Thyroid gland (tissue), 4 donors: Measurements from ENCODE around the gene GRM1. TPM values are rescaled to one million over a fixed set of nuclear protein-coding genes. Genes with fewer than 3 reads are reported as not detected.

ENCODE experiments used
- DNase-seq, 2 donors: peaks; one replicate each; pipeline ENCODE4 v3.0.0-alpha.2; 2019
- H3K27ac ChIP-seq, 3 donors: fragments of 200-600 bp; sonication (generic); 1 replicate in 2 of 3; 2 replicates in 1 of 3; pipeline ENCODE4 v1.5.1; 2016 to 2019; ENCODE audit warnings: mild to moderate bottlenecking in 1 of 3, moderate library complexity in 1 of 3
- H3K27me3 ChIP-seq: fragments of 200-600 bp; sonication (generic); one replicate; pipeline ENCODE4 v1.5.1; 2019
- H3K36me3 ChIP-seq, 2 donors: fragments of 200-600 bp; sonication (generic); one replicate each; pipeline ENCODE4 v1.5.1; 2016 to 2019
- H3K4me1 ChIP-seq, 2 donors: fragments of 200-600 bp; sonication (generic); one replicate each; pipeline ENCODE4 v1.5.1; 2017 to 2019
- H3K4me3 ChIP-seq, 3 donors: fragments of 200-600 bp; sonication (generic); replicated peaks in 1 of 3; 1 replicate in 2 of 3; 2 replicates in 1 of 3; pipeline ENCODE4 v1.5.1; 2016; ENCODE audit warnings: mild to moderate bottlenecking in 1 of 3
- H3K9me3 ChIP-seq: fragments of 200-600 bp; sonication (generic); one replicate; pipeline ENCODE4 v1.5.1; 2017
- CTCF ChIP-seq, 6 experiments: fragments of 200-600 bp in 3 of 6; fragments of 450-650 bp in 3 of 6; sonication (generic) in 3 of 6; IDR thresholded peaks; one replicate each; pipeline ENCODE4 v1.5.1; 2016 to 2019; ENCODE audit warnings: antibody characterized with exemption in 6 of 6, mild to moderate bottlenecking in 2 of 6, inconsistent platforms in 1 of 6, moderate library complexity in 1 of 6
- POLR2A ChIP-seq, 2 donors: fragments of 450-650 bp; IDR thresholded peaks; one replicate each; pipeline ENCODE4 v1.6.1; 2017; ENCODE audit warnings: antibody characterized with exemption in 2 of 2, mild to moderate bottlenecking in 2 of 2, moderate library complexity in 1 of 2
- WGBS, 2 donors: methylation state at CpG; one replicate each; pipeline ENCODE4 v1.1.5; 2017; 5-methylcytosine and 5-hydroxymethylcytosine counted together
- intact Hi-C: fragments of 100-400 bp; cut with DNase I; formaldehyde crosslinking; loops from one replicate; pipeline ENCODE4 v1.15.1; 2023
- total RNA-seq, 4 donors: library from RNA; depleted of rRNA; stranded (reverse); fragments of >200 nt; gene quantifications; one replicate each; pipeline ENCODE4 v1.2.3, GENCODE V29; 2016

Gene GRM1
- total RNA-seq, 4 donors from 2014 or later = 0.29 to 2.5 (median 0.48) TPM

- no peak overlapping the region for H3K4me3 ChIP-seq
- H3K27ac ChIP-seq = no peak overlapping the region
- no peak for TF ChIP-seq POLR2A (IDR thresholded peaks at IDR 0.05)
- TF ChIP-seq CTCF (IDR thresholded peaks at IDR 0.05) = no peak
- H3K9me3 ChIP-seq = no peaks in the 10 kb centered on the region
- intact Hi-C loops = no loop called here
- no peaks in the 10 kb centered on the region for H3K36me3 ChIP-seq
- H3K27me3 ChIP-seq = no peaks in the 10 kb centered on the region
- DNase-seq = no peak
- no peaks in the 10 kb centered on the region for H3K4me1 ChIP-seq
- 75 to 83% methylated on average over 2 of the region's 2 CpGs for WGBS, 2 donors
Observed at GRCh38 chr6:146106532-146106931, 77.7 kb downstream of the GRM1 start.

GRCh38 chr6:146110990-146111389 lies 82.1 kb downstream of the GRM1 start:
- Histone ChIP-seq H3K4me1 (no peaks in the 10 kb centered on the region), H3K9me3 (no peaks in the 10 kb centered on the region), H3K36me3 (no peaks in the 10 kb centered on the region), H3K4me3 (no peak overlapping the region), H3K27ac (no peak overlapping the region), H3K27me3 (no peaks in the 10 kb centered on the region)
- no peak for DNase-seq
- WGBS, 2 donors = 35 to 48% methylated on average over 1 of the region's 1 CpG
- intact Hi-C loops = no loop called here
- TF ChIP-seq POLR2A (IDR thresholded peaks at IDR 0.05) = no peak
- TF ChIP-seq CTCF (IDR thresholded peaks at IDR 0.05) = no peak

- no peaks in the 10 kb centered on the region for H3K4me1 ChIP-seq
- H3K4me3 ChIP-seq = no peak overlapping the region
- H3K36me3 ChIP-seq = no peaks in the 10 kb centered on the region
- H3K9me3 ChIP-seq = no peaks in the 10 kb centered on the region
- intact Hi-C loops = no loop called here
- H3K27me3 ChIP-seq = no peaks in the 10 kb centered on the region
- no peak for TF ChIP-seq POLR2A (IDR thresholded peaks at IDR 0.05)
- TF ChIP-seq CTCF (IDR thresholded peaks at IDR 0.05) = no peak
- no peak overlapping the region for H3K27ac ChIP-seq
- no peak for DNase-seq
Observed at GRCh38 chr6:146111881-146112450, 83.1 kb downstream of the GRM1 start.

- Histone ChIP-seq H3K4me3 (no peak overlapping the region), H3K27ac (no peak overlapping the region), H3K9me3 (no peaks in the 10 kb centered on the region), H3K36me3 (no peaks in the 10 kb centered on the region), H3K4me1 (no peaks in the 10 kb centered on the region), H3K27me3 (no peaks in the 10 kb centered on the region)
- TF ChIP-seq CTCF (IDR thresholded peaks at IDR 0.05) (no peak), POLR2A (IDR thresholded peaks at IDR 0.05) (no peak)
- intact Hi-C loops = no loop called here
- DNase-seq = no peak
- WGBS, 2 donors = 73 to 76% methylated on average over 5 of the region's 5 CpGs
Observed at GRCh38 chr6:146113084-146113623, 84.3 kb downstream of the GRM1 start.

DNA sequence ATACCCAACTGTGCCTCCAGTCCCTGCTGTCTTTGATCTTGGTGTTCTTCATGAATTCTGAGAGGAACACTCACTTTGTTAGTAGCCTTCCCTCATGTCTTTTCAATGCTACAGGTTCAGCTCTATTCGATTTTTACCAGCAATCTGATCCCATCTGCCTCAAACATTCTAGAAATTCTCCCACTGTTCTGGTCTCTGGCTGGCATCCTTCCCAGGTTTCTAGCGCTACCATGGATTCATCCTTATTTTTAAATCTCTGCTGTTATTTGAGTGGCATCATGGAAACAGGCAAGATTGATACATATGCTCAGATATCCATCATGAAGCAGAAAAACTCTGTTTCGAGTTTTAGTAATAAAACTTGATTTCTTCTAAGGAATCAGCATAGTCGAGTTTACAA lies 94.8 kb downstream of the GRM1 start:
- H3K9me3 ChIP-seq = no peaks in the 10 kb centered on the region
- no peaks in the 10 kb centered on the region for H3K36me3 ChIP-seq
- TF ChIP-seq CTCF (IDR thresholded peaks at IDR 0.05) = no peak
- TF ChIP-seq POLR2A (IDR thresholded peaks at IDR 0.05) = no peak
- intact Hi-C loops = no loop called here
- no peak overlapping the region for H3K27ac ChIP-seq
- no peak for DNase-seq
- no peaks in the 10 kb centered on the region for H3K4me1 ChIP-seq
- 83 to 87% methylated on average over 4 of the region's 4 CpGs for WGBS, 2 donors
- H3K27me3 ChIP-seq = no peaks in the 10 kb centered on the region
- no peak overlapping the region for H3K4me3 ChIP-seq
